Ovary (tissue), 3 donors: ENCODE results near the gene IL17RE.

Source experiments
- CTCF ChIP-seq, 3 donors: fragments of 450-650 bp in 2 of 3; fragments of 200-600 bp in 1 of 3; IDR thresholded peaks; one replicate each; pipeline versions ENCODE4 v1.5.1 to v1.8.0; 2016 to 2022; ENCODE audit warnings: antibody characterized with exemption in 3 of 3, mild to moderate bottlenecking in 1 of 3
- EP300 ChIP-seq: sonication (generic); formaldehyde crosslinking; IDR thresholded peaks from one replicate; pipeline ENCODE4 v1.6.1; 2017; ENCODE audit warnings: antibody characterized with exemption
- POLR2A ChIP-seq: fragments of 450-650 bp; IDR thresholded peaks from one replicate; pipeline ENCODE4 v1.6.1; 2017; ENCODE audit warnings: antibody characterized with exemption, mild to moderate bottlenecking, moderate library complexity
- donor health status: DM: no; HTN: no; CAD: no.

- TF ChIP-seq POLR2A (no peak), CTCF (IDR thresholded peaks at IDR 0.05) (no peak), EP300 (no peak)
Measured at GRCh38 chr3:9863058-9863772, 39.4 kb upstream of the IL17RE start.
